GM19023 (cell line): Measurements from ENCODE around the gene CASK.

Experiments used
- ATAC-seq: cut with Tn5 transposase; IDR thresholded peaks from one replicate; pipeline ENCODE4 v1.9.1; 2021; ENCODE audit warnings: mild to moderate bottlenecking, moderate library complexity; ENCODE audit not compliant: unreplicated experiment

CASK gene

DNA sequence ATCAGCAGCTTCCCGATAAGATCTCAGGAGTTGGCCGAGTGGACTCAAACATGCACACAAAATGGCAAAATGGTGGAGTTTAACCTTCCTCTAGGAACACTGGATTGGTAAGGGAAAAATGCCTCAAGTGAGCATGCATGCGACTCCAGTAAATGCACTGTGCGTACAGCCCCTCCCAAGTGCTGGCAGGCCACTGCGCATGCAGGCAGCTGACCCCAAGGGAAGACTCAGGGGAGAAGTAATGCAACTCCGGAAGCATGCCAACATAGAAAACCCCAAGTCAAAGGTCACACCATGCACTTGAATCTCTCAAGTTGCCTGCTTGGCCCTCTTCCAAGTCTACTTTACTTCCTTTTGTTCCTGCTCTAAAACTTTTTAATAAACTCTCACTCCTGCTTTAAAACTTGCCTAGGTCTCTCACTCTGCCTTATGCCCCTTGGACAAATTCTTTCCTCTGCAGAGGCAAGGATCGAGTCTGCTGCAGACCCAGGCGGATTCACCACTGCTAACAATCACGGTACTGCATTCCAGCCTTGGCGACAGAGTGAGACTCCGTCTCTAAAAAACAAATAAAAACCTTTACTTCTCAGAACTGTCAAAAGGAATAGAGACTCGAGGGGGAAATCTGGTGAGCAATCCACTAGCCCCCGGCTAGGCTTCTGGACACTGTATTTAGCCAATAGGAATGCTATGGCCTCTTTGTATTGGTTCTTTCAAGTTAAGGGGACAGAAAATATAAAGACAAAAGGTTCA is 442.7 kb downstream of the CASK start:
- no peak for ATAC-seq

DNA sequence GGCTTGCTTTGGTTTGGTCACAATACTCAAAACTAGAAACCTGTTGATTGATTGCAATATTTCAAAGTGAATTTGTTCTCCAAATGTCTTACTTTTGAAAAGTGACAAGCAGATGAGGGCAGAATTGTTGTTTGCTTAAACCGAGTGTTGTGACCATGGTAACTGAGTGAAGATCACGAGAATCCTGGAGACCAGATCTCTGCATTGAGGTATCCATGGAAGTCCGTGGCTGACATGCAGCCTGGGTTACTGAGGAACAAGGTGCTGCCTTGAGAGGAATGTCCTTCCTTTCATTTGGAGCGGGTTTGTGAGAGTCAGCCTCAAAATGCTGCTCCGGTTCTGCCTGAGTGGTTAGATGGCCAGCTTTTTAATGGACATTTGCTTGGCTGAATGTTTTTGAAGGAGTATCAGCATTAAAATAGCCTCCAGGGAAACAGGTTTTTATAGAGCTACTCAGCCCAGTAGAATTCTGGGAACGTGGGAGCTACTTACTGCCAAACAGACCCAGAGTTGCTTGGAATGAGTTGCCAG is 444.9 kb downstream of the CASK start:
- ATAC-seq: no peak

DNA sequence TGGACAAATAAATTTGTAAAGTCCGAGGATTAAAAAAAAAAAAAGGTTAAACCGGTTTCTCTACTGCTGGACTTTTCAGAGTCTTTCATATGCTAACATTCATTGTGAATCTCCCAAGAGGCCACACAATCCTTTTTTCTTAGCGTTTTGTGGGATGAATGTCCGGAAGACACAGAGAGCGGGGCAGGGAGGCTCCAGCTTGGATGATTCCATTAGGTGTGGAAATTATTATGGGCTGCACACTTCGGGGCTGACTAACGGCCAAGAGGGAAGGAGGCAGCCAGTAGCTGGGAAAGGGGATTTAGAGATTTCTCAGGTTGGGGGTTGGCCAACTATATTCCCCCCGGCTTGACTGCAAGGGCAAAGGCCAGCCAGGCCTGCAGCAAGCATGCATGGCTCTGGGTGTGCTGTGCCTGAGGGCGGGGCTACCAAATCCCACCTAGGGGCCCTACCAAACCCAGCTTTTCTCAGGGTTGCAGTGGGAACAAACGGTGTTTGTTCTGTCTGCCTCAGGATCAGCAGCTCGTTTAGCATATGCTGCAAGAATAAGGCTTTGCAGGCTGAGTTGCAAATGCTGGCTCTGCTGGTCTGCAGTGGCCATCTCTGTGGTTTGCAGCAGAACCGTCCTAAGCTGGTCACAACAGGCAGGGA is 447.6 kb downstream of the CASK start:
- ATAC-seq: no peak

DNA sequence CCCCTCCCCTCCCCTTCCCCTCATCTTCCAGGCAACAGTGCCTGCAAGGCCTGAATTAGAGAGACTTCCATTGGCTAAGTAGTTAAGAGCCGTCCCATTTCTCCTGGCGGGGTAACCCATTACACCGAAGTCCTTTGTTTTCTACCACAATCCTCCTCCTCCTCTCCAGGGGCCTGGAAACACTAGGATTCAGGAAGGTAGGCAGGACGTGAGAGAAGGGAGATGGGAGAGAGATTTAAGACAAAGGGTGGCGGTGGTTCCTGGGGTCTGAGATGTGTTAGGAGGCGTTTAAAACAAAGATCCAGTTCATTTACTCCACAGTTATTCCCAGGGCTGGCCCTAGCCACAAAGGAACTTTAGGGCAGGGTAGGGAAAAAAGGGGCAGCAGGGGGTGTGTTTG is 448.2 kb downstream of the CASK start:
- no peak for ATAC-seq

DNA sequence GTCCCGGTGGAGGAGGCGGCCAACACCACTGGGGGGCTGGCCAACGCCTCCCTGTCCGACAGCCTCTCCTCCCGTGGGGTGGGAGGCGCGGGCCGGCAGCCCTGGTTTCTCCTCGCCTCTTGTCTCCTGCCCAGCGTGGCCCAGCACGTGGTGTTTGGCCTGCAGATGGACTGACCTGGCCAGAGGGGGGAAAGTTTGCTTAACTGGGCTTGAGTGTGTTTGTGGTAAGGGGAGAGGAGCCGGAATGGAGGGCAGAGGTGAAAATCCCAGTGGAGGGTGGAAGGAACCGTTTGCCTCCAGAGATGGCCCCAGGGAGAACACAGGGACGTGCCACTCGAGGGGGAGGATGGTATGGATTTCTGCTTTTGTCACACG is 448.6 kb downstream of the CASK start:
- ATAC-seq: no peak

DNA sequence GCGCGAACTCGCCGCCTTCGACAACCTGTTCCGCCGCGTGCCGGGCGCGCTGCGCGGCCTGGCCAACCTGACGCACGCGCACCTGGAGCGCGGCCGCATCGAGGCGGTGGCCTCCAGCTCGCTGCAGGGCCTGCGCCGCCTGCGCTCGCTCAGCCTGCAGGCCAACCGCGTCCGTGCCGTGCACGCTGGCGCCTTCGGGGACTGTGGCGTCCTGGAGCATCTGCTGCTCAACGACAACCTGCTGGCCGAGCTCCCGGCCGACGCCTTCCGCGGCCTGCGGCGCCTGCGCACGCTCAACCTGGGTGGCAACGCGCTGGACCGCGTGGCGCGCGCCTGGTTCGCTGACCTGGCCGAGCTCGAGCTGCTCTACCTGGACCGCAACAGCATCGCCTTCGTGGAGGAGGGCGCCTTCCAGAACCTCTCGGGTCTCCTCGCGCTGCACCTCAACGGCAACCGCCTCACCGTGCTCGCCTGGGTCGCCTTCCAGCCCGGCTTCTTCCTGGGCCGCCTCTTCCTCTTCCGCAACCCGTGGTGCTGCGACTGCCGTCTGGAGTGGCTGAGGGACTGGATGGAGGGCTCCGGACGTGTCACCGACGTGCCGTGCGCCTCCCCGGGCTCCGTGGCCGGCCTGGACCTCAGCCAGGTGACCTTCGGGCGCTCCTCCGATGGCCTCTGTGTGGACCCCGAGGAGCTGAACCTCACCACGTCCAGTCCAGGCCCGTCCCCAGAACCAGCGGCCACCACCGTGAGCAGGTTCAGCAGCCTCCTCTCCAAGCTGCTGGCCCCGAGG is 449.2 kb downstream of the CASK start:
- ATAC-seq: no peak

DNA sequence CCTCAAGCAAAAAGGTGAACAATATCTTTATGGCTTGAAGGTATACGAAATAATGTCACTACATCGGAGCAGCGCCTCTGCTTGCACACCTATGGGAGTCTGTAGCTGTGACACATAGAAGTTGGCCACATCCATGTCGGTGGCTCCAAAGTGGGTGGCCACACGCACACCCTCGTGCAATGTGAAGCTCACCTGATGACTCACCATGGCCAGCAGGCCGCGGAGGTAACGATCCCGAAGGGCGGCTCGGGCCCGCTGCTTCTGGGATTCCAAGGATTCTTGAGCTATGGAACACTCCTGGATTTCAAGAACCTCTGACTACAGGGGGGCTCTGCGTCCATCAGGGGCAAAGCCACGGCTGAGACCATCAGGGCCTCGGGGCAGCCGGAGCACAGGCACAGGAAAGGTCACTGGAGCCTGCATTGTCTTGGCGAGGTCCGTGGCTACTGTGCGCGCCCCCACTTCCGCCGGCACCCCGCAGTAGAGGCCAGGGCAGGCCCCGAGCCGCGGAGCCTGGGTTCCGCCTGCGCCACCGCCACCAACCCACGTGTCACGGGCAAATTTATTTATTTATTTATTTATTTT is 451.0 kb downstream of the CASK start:
- ATAC-seq: no peak

DNA sequence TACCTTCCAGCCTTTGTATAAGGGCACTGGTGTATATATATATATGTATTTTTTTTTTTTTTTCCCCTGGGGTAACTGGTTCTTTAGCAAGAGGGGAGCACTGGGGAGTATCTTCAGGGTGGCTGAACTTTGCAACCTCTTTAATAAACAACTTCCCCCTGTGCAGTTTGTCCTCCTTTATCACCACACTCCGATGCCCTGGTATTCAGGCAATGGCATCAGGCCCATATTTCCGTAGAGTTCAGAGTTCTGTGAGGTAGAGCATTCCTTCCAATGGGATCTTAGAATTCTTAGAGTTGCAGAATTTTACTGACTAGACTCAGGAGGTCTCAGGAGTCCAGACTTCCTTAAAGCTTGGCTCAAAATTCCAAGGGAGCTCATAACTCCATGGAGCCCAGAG is 451.6 kb downstream of the CASK start:
- ATAC-seq: no peak

DNA sequence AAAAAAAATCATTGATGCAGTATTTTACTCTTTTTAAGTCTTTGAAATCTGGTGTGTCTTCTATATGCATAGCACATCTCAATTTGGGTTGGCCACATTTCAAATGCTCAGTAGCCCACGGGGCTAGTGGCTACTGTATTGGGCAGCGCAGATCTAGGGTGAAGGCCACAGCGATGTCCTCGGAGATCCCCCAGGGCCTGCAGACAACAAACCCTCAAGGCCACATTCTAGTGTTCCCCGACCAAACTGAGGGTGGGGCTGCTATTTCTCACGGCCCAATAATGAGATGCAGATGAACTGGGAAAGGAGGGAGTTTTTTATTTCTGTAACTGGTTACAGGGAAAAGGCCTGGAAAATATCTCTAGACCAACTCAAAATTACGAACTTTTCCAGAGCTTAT is 452.6 kb downstream of the CASK start:
- ATAC-seq: no peak

DNA sequence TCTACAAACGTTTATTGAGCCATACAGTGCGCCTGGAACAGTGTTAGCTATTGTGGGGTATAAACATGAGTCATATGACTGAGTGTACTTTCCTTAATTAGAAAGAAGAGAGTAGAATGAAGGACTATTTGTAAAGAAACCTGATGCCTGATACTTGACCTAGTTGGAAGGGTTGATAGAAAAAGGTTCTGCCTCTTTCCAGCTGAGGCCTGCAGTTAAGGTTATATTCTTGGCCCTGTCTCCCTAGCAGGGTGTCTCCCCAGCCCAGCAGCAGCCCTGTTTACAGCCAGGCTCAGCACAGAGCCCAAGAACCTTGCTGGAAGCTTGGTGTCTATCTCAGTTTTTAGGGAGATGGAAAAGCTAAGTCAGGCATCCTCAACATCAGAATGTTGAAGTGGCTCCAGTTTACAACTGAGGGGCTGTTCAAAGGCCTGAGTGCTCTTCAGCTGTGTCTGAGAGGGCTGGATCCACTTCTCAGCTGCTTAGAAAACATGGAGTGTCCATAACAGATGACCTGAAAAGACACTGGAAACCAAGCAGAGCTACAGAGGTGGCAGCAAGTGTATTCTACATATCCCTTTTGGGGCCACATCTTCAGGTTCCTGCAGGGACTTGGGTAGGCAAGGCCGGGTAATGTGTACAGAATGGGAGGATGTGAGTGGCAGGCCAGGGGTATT is 454.6 kb downstream of the CASK start:
- no peak for ATAC-seq
